NCI-H226 (cell line): Measurements from ENCODE around the gene MUC5B.
"Not testable (repeated sequence)": the region's sequence is repeated elsewhere in the genome, so short reads cannot be mapped to it uniquely, and the experiment has no call there.

Source experiments
- DNase-seq: peaks from one replicate; pipeline ENCODE4 v3.0.0-alpha.2; 2015

MUC5B gene

GRCh38 chr11:1222491-1223345 is at the start of gene MUC5B:
TSS of gene MUC5B (plus strand) at chr11:1223066. CDS start at chr11:1223124, 58 bp downstream.
- DNase-seq: no peak

GRCh38 chr11:1173396-1173795 is 49.5 kb upstream of the MUC5B start:
- DNase-seq: not testable (repeated sequence)

- DNase-seq: no peak
These were observed 48.2 kb upstream of the MUC5B start for GRCh38 chr11:1174441-1175370.

GRCh38 chr11:1175461-1176223 is 47.2 kb upstream of the MUC5B start:
- no peak for DNase-seq

GRCh38 chr11:1176224-1177019 is 46.4 kb upstream of the MUC5B start:
- no peak for DNase-seq

GRCh38 chr11:1177020-1177770 is 45.7 kb upstream of the MUC5B start:
- DNase-seq: no peak

- DNase-seq: no peak
These were observed 45.1 kb upstream of the MUC5B start for GRCh38 chr11:1177771-1178090.

GRCh38 chr11:1178201-1178885 is 44.5 kb upstream of the MUC5B start:
- no peak for DNase-seq

- no peak for DNase-seq
These were observed 44.0 kb upstream of the MUC5B start for GRCh38 chr11:1178906-1179305.

- no peak for DNase-seq
These were observed 43.2 kb upstream of the MUC5B start for GRCh38 chr11:1179641-1180040.

- DNase-seq: no peak
These were observed 42.7 kb upstream of the MUC5B start for GRCh38 chr11:1180171-1180570.

- DNase-seq: no peak
These were observed 41.9 kb upstream of the MUC5B start for GRCh38 chr11:1180947-1181391.

- no peak for DNase-seq
These were observed 41.4 kb upstream of the MUC5B start for GRCh38 chr11:1181420-1181819.

GRCh38 chr11:1181853-1182535 is 40.9 kb upstream of the MUC5B start:
- no peak for DNase-seq

- DNase-seq: not testable (repeated sequence)
These were observed 38.7 kb upstream of the MUC5B start for GRCh38 chr11:1184139-1184538.

- DNase-seq: not testable (repeated sequence)
These were observed 34.3 kb upstream of the MUC5B start for GRCh38 chr11:1188451-1189130.

GRCh38 chr11:1189816-1190215 is 33.0 kb upstream of the MUC5B start:
- not testable (repeated sequence) for DNase-seq

GRCh38 chr11:1191786-1192470 is 30.9 kb upstream of the MUC5B start:
- DNase-seq: not testable (repeated sequence)
